GM23338 (cell line): ENCODE data around the gene PYCR2. TPM values are rescaled to one million over a fixed set of nuclear protein-coding genes. Genes with fewer than 3 reads are reported as not detected.

Experiments
- ATAC-seq: fragments of 200-7000 bp; cut with Tn5 transposase; 3 replicates; pipeline ENCODE4 v1.9.1; 2020
- DNase-seq: peaks from one replicate; pipeline ENCODE4 v3.0.0-alpha.2; 2015; ENCODE audit warnings: low spot score
- H2AFZ ChIP-seq: fragments of 200-600 bp; sonication (generic); 2 replicates; pipeline ENCODE4 v1.8.0; 2016; ENCODE audit warnings: antibody characterized with exemption, mild to moderate bottlenecking, moderate library complexity
- H3F3A ChIP-seq: fragments of 200-600 bp; sonication (generic); replicated peaks from 2 replicates; pipeline ENCODE4 v1.8.0; 2017; ENCODE audit warnings: antibody characterized with exemption, mixed run types, low read depth
- H3K27ac ChIP-seq: fragments of 200-600 bp; sonication (generic); 2 replicates; pipeline ENCODE4 v1.6.1; 2016; ENCODE audit warnings: low read depth
- H3K27me3 ChIP-seq: fragments of 200-600 bp; sonication (generic); 2 replicates; pipeline ENCODE4 v1.8.0; 2016; ENCODE audit warnings: mild to moderate bottlenecking, mixed run types, moderate library complexity; ENCODE audit not compliant: insufficient read depth
- H3K36me3 ChIP-seq: fragments of 200-600 bp; sonication (generic); 2 replicates; pipeline ENCODE4 v1.8.0; 2016; ENCODE audit warnings: mild to moderate bottlenecking; ENCODE audit not compliant: insufficient read depth
- H3K4me1 ChIP-seq: fragments of 200-600 bp; sonication (generic); 2 replicates; pipeline ENCODE4 v1.8.0; 2016; ENCODE audit warnings: mild to moderate bottlenecking, moderate library complexity; ENCODE audit not compliant: insufficient read depth
- H3K4me2 ChIP-seq: fragments of 200-600 bp; sonication (generic); 2 replicates; pipeline ENCODE4 v1.7.1; 2017; ENCODE audit warnings: mixed run types
- H3K4me3 ChIP-seq: fragments of 200-600 bp; sonication (generic); 2 replicates; pipeline ENCODE4 v1.6.1; 2016; ENCODE audit warnings: mixed run types
- H3K79me2 ChIP-seq: fragments of 200-600 bp; sonication (generic); replicated peaks from 2 replicates; pipeline ENCODE4 v1.8.0; 2017; ENCODE audit warnings: mild to moderate bottlenecking; ENCODE audit not compliant: insufficient read depth
- H3K9me2 ChIP-seq: fragments of 200-600 bp; sonication (generic); 2 replicates; pipeline ENCODE4 v1.8.0; 2017; ENCODE audit not compliant: insufficient read depth
- H4K20me1 ChIP-seq: fragments of 200-600 bp; sonication (generic); replicated peaks from 2 replicates; pipeline ENCODE4 v1.8.0; 2017; ENCODE audit warnings: mild to moderate bottlenecking; ENCODE audit not compliant: insufficient read depth
- H3K27ac Mint-ChIP-seq: 2 replicates; pipeline ENCODE4 v1.8.0; 2020; ENCODE audit warnings: inconsistent platforms, mild to moderate bottlenecking, moderate library complexity, mixed read lengths
- H3K27me3 Mint-ChIP-seq: 3 replicates; pipeline ENCODE4 v1.8.0; 2022; ENCODE audit warnings: low read depth, mild to moderate bottlenecking, moderate library complexity, mixed read lengths, inconsistent platforms; ENCODE audit not compliant: insufficient read depth, poor library complexity
- H3K36me3 Mint-ChIP-seq: 3 replicates; pipeline ENCODE4 v1.8.0; 2021; ENCODE audit warnings: low read depth, mild to moderate bottlenecking, inconsistent platforms, moderate library complexity, mixed read lengths
- H3K4me1 Mint-ChIP-seq: 3 replicates; pipeline ENCODE4 v1.8.0; 2020; ENCODE audit warnings: mild to moderate bottlenecking, inconsistent platforms, mixed read lengths
- H3K4me3 Mint-ChIP-seq: 3 replicates; pipeline ENCODE4 v1.8.0; 2021; ENCODE audit warnings: moderate library complexity, mild to moderate bottlenecking, inconsistent platforms, mixed read lengths
- H3K9me3 Mint-ChIP-seq: 3 replicates; pipeline ENCODE4 v1.8.0; 2020; ENCODE audit warnings: moderate library complexity, mild to moderate bottlenecking, inconsistent platforms, mixed read lengths
- EZH2 ChIP-seq: fragments of 200-600 bp; sonication (generic); IDR thresholded peaks from one replicate; pipeline ENCODE4 v1.8.0; 2017; ENCODE audit warnings: antibody characterized with exemption, mild to moderate bottlenecking, low read depth; ENCODE audit not compliant: unreplicated experiment
- EZH2phosphoT487 ChIP-seq: fragments of 200-600 bp; sonication (generic); IDR thresholded peaks from one replicate; pipeline ENCODE4 v1.8.1; 2018; ENCODE audit warnings: antibody characterized with exemption; ENCODE audit not compliant: unreplicated experiment
- NANOG ChIP-seq: IDR thresholded peaks from 2 replicates; pipeline ENCODE4 v1.6.1; 2016; ENCODE audit warnings: antibody characterized with exemption, borderline replicate concordance
- POLR2AphosphoS5 ChIP-seq: IDR thresholded peaks from 2 replicates; pipeline ENCODE4 v1.6.1; 2016; ENCODE audit warnings: antibody characterized with exemption, low read depth
- STAT1 ChIP-seq: IDR thresholded peaks from one replicate; pipeline ENCODE4 v1.6.1; 2016; ENCODE audit warnings: antibody characterized with exemption; ENCODE audit not compliant: unreplicated experiment
- ZNF114 ChIP-seq: fragments of 250-450 bp; sonication (Bioruptor Pico); IDR thresholded peaks from 2 replicates; pipeline ENCODE4 v1.5.0; 2020; ENCODE audit warnings: mild to moderate bottlenecking, moderate library complexity
- polyA plus RNA-seq: library from polyadenylated mRNA; unstranded; fragments of >200 nt; fragmentation: Nextera tagmentation; extraction: Ambion mirVana; gene quantifications from 2 replicates; pipeline ENCODE4 v1.2.1, GENCODE V29; 2016
- total RNA-seq: library from RNA; depleted of rRNA; stranded (reverse); fragments of >200 nt; shearing (Covaris generic); gene quantifications from 2 replicates; pipeline ENCODE4 v1.2.3, GENCODE V29; 2014
- TF ChIP-seq, protein P1 (sequence below): IDR thresholded peaks from one replicate; pipeline ENCODE4 v1.6.1; 2018; ENCODE audit warnings: antibody characterized with exemption; ENCODE audit not compliant: unreplicated experiment
- TF ChIP-seq, protein P2 (sequence below): IDR thresholded peaks from 2 replicates; pipeline ENCODE4 v1.6.1; 2016; ENCODE audit warnings: antibody characterized with exemption
- TF ChIP-seq, protein P3 (sequence below), 2 experiments: fragments of 200-600 bp in 1 of 2; sonication (generic) in 1 of 2; conservative IDR thresholded peaks; 2 replicates each; pipeline versions ENCODE4 v1.5.1 to v1.6.1; 2016 to 2017; ENCODE audit warnings: antibody characterized with exemption in 2 of 2, low read depth in 2 of 2, mild to moderate bottlenecking in 2 of 2, moderate library complexity in 1 of 2

PYCR2 gene
- total and polyA plus RNA-seq, 2 experiments from 2014 or later, result 89.1 to 109 TPM

DNA sequence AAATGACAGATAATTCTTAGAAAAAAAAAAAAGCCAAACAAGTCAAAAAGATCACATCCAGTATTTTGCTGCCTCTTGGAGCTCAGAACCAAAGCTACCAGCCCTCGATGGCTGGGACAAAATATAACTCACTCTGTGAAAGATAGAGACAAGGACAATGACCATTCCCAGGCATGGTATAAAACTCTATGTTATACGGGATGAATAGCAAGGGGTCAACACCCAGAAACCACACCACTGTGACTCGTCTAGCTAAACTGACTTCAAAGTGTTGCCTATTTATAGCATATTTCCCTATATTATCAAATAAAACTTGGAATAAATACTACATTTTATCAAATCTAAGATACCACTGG, 52.0 kb downstream of the PYCR2 start:
- Histone ChIP-seq H3K36me3 (peaks cover 57% of the 10 kb centered on the region), H3F3A (0 out of 2 replicates have a peak, but pooled peaks cover 3% of the 10 kb centered on the region), H3K4me3 (no peak overlapping the region), H3K4me1 (peaks cover 3% of the 10 kb centered on the region; the same call in 1 of the 2 replicates), H3K27ac (peak overlapping the region; percentile 29; the same call in 1 of the 2 replicates), H3K79me2 (peaks cover 13% of the 10 kb centered on the region), H3K4me2 (no peak overlapping the region), H4K20me1 (peaks cover 21% of the 10 kb centered on the region), H3K27me3 (no peaks in the 10 kb centered on the region), H3K9me2 (no peaks in the 10 kb centered on the region), H2AFZ (no peak overlapping the region)
- Mint-ChIP-seq H3K27me3 (peaks cover 18% of the 10 kb centered on the region), H3K4me1 (peaks cover 22% of the 10 kb centered on the region), H3K36me3 (peaks cover 74% of the 10 kb centered on the region), H3K27ac (no peak overlapping the region), H3K9me3 (no peaks in the 10 kb centered on the region), H3K4me3 (no peak overlapping the region)
- DNase-seq (no peak), ATAC-seq (no peak)
- TF ChIP-seq ZNF114 (CRISPR knock-in tag) (no peak), POLR2AphosphoS5 (no peak), EZH2 (no peak), STAT1 (no peak), NANOG (no peak), EZH2phosphoT487 (no peak)
- TF ChIP-seq, protein P1, sequence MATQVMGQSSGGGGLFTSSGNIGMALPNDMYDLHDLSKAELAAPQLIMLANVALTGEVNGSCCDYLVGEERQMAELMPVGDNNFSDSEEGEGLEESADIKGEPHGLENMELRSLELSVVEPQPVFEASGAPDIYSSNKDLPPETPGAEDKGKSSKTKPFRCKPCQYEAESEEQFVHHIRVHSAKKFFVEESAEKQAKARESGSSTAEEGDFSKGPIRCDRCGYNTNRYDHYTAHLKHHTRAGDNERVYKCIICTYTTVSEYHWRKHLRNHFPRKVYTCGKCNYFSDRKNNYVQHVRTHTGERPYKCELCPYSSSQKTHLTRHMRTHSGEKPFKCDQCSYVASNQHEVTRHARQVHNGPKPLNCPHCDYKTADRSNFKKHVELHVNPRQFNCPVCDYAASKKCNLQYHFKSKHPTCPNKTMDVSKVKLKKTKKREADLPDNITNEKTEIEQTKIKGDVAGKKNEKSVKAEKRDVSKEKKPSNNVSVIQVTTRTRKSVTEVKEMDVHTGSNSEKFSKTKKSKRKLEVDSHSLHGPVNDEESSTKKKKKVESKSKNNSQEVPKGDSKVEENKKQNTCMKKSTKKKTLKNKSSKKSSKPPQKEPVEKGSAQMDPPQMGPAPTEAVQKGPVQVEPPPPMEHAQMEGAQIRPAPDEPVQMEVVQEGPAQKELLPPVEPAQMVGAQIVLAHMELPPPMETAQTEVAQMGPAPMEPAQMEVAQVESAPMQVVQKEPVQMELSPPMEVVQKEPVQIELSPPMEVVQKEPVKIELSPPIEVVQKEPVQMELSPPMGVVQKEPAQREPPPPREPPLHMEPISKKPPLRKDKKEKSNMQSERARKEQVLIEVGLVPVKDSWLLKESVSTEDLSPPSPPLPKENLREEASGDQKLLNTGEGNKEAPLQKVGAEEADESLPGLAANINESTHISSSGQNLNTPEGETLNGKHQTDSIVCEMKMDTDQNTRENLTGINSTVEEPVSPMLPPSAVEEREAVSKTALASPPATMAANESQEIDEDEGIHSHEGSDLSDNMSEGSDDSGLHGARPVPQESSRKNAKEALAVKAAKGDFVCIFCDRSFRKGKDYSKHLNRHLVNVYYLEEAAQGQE, result no peak
- TF ChIP-seq, protein P2, sequence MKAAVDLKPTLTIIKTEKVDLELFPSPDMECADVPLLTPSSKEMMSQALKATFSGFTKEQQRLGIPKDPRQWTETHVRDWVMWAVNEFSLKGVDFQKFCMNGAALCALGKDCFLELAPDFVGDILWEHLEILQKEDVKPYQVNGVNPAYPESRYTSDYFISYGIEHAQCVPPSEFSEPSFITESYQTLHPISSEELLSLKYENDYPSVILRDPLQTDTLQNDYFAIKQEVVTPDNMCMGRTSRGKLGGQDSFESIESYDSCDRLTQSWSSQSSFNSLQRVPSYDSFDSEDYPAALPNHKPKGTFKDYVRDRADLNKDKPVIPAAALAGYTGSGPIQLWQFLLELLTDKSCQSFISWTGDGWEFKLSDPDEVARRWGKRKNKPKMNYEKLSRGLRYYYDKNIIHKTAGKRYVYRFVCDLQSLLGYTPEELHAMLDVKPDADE, result no peak
- TF ChIP-seq, protein P3, sequence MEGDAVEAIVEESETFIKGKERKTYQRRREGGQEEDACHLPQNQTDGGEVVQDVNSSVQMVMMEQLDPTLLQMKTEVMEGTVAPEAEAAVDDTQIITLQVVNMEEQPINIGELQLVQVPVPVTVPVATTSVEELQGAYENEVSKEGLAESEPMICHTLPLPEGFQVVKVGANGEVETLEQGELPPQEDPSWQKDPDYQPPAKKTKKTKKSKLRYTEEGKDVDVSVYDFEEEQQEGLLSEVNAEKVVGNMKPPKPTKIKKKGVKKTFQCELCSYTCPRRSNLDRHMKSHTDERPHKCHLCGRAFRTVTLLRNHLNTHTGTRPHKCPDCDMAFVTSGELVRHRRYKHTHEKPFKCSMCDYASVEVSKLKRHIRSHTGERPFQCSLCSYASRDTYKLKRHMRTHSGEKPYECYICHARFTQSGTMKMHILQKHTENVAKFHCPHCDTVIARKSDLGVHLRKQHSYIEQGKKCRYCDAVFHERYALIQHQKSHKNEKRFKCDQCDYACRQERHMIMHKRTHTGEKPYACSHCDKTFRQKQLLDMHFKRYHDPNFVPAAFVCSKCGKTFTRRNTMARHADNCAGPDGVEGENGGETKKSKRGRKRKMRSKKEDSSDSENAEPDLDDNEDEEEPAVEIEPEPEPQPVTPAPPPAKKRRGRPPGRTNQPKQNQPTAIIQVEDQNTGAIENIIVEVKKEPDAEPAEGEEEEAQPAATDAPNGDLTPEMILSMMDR (conservative IDR thresholded peaks at IDR 0.05; ENCODE audit: low read depth in 2 of 2), result no peak
